NCI-H2171 (cell line): Measurements from ENCODE around the gene DDX25.
A peak's percentile ranks its signal among the peaks of the same experiment; 100 is the strongest.

Source experiments
- DNase-seq: peaks from one replicate; lab custom pipeline; 2025; lab: John Stamatoyannopoulos, UW

The DDX25 gene

GRCh38 chr11:125935618-125936199, 31.4 kb downstream of the DDX25 start:
- DNase-seq: no peak

- DNase-seq: no peak
Measured at GRCh38 chr11:125938418-125938817, 34.1 kb downstream of the DDX25 start.

- no peak for DNase-seq
Measured at GRCh38 chr11:125939081-125939521, 34.8 kb downstream of the DDX25 start.

GRCh38 chr11:125940145-125940544, 35.8 kb downstream of the DDX25 start:
- no peak for DNase-seq

GRCh38 chr11:125941267-125941618, 36.9 kb downstream of the DDX25 start:
- no peak for DNase-seq

- peak; percentile 59 for DNase-seq
Measured at GRCh38 chr11:125941619-125942611, 37.6 kb downstream of the DDX25 start.

GRCh38 chr11:125942771-125943428, 38.6 kb downstream of the DDX25 start:
- no peak for DNase-seq

GRCh38 chr11:125943661-125944349, 39.5 kb downstream of the DDX25 start:
- DNase-seq: no peak

GRCh38 chr11:125944350-125945010, 40.2 kb downstream of the DDX25 start:
- no peak for DNase-seq

- no peak for DNase-seq
Measured at GRCh38 chr11:125945011-125945796, 40.9 kb downstream of the DDX25 start.

- no peak for DNase-seq
Measured at GRCh38 chr11:125945797-125946520, 41.7 kb downstream of the DDX25 start, which contains the start of gene VSIG10L2. TSS of gene VSIG10L2 (plus strand) at chr11:125946044. CDS start at chr11:125946056, 12 bp downstream.

- DNase-seq: no peak
Measured at GRCh38 chr11:125946712-125947418, 42.6 kb downstream of the DDX25 start.

- no peak for DNase-seq
Measured at GRCh38 chr11:125947419-125948277, 43.3 kb downstream of the DDX25 start.

- DNase-seq: no peak
Measured at GRCh38 chr11:125948278-125949051, 44.2 kb downstream of the DDX25 start.

- no peak for DNase-seq
Measured at GRCh38 chr11:125949271-125950177, 45.2 kb downstream of the DDX25 start.

GRCh38 chr11:125950178-125950490, 45.8 kb downstream of the DDX25 start:
- DNase-seq: no peak
